DMS153 treated with DMSO at 0.1 percent for 48 hours (cell line): ENCODE data around the gene CIT.
"Not testable (repeated sequence)": the region's sequence is repeated elsewhere in the genome, so short reads cannot be mapped to it uniquely, and the experiment has no call there.

ENCODE experiments used
- DNase-seq: peaks from one replicate; lab custom pipeline; 2025; ENCODE audit not compliant: unreplicated experiment; lab: John Stamatoyannopoulos, UW

Gene CIT

DNA sequence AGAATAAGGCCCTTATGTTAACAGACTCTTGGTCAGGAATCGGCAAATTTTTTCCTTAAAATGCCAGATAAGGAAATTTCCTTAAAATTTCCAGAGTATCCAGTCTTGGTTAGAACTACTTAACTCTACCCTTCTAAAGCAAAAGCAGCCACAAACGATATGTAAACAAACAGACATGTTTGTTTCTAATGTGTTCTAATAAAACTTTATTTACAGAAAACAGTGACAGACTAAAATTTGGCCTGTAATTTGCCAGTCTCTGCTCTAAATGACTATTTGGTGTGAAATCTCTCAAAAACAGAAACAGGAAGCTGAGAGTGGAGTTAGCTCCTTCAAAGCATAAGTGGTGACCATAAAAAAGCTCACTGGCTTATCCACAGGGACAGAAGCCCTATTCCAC, 131.0 kb downstream of the CIT start:
- DNase-seq = no peak

DNA sequence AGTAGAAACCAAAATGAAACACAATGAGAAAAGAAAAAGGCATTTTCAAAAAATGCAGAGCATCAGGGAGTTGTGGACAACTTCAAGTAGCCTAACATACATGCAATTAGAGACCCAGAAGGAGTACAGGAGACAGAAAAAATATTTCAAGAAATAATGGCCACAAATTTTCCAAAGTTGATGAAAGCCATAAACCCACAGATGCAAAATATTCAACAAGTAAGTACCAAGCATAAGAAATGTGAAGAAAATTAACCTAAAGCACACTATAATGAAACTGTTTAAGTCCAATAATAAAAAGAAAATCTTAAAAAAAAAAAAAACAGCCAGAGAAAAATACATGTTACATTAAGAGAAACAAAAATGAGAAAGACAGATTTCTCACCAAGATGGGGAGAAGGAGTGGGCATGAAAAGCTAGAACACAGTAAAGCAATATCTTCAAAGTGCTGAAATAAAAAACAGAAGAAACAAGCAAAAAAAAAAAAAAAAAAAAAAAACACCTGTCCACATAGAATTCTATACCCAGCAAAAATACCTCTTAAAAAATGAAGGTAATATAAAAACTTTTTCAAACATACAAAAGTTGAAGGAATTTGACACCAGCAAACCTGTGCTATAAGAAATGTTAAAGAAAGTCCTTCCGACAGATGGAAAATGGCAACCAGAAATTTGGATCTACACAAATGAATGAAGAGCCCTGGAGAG, 132.1 kb downstream of the CIT start:
- no peak for DNase-seq

- DNase-seq = no peak
These were observed 134.4 kb downstream of the CIT start for GRCh38 chr12:119742700-119743099.

GRCh38 chr12:119740830-119741229, 136.3 kb downstream of the CIT start:
- no peak for DNase-seq

DNA sequence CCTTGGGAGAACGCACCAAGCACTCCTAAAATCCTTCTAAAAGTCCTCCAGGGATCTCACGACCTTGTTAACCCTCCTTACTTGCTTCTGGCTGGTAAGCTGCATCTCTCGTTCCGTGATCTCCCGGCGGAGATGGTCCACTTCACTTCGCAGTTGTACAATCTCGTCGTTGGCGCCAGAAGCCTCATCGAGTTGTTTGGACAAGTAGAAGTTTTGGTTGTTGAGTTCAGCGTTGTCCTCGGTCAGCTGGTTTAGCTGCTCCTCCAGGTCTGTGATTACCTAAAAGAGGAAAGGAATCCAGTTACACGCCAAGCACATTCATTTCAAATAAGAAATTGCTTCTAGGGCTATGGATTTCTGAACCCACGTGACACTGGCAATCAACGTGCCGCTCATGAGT, 142.0 kb downstream of the CIT start:
- no peak for DNase-seq

DNA sequence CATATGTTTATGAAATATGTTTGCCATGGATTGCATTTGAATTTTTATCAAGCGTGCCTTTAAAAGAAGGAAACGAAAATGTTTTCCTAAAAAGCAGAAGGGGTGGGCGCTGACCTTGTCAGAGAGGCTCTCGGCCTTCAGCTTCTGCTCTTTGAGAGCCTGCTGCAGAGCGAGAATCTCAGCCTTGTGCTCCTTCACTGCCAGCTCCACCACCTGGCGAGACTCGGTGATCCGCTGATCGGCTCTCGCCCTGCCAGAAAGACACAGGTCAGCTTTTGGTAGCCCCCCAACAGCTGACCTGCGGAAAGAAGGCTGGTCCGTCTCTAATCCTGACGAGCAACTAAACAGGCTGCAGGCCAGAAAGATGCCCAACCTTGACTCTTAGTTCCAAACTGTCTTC, 146.7 kb downstream of the CIT start:
- DNase-seq = no peak

- DNase-seq = no peak
These were observed 147.2 kb downstream of the CIT start for GRCh38 chr12:119729871-119730270.

DNA sequence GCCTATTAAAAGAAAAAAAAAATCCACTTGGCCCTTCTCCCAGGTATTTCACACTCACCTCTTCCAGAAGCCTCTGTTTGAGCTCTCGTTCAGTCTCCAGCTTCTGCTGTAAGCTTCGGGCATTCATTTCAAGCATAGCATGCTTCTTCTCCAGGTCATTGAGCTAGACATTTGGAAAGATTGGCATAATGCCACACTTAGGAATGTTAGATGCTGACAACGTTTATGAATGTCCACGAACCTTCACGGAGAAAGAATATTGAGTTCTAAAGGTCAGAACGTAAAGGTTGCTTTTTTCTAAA, 148.7 kb downstream of the CIT start:
- no peak for DNase-seq

- no peak for DNase-seq
These were observed 149.3 kb downstream of the CIT start for GRCh38 chr12:119727600-119728443.

- no peak for DNase-seq
These were observed 151.6 kb downstream of the CIT start for GRCh38 chr12:119725523-119725922.

- no peak for DNase-seq
These were observed 155.8 kb downstream of the CIT start for GRCh38 chr12:119721306-119721705.

DNA sequence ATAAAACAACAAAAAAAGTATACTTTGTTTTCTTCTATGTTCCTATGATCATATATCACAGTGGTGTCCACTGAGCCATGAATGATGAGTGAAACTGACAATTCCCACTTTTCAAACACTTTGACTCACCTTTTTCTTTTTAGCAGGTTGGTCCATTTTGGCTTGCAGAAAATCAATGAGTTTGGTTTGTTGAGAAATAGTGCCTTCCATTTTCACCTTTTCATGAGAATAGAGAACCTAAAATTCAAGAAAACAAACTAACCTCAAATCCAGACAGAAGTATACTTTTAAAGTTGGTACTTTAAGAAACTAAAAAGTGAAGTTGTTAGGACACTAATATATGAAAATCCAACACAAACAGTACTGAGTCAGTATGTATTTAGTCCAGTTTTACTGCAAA, 156.8 kb downstream of the CIT start:
- DNase-seq = no peak

DNA sequence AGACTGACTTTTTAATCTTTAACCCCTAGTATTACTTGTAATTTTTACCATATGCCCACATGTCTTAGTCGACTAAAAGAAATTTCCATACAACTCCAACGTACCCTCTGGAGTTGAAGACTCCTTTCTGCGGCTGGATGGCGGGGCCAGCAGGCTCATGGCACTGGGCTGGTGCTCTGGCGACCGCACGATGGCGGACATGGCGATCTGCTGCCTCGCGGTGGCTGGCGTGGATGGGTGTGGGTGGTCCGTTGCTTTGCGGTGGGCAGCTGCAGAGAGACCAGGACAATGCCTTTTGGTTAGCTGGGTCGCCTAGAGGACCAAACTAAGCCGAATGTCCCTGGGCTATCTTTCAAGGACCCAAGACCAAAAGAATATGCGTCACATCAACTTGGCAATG, 159.0 kb downstream of the CIT start:
- DNase-seq = no peak

GRCh38 chr12:119715268-119715620, 161.9 kb downstream of the CIT start:
- no peak for DNase-seq

GRCh38 chr12:119714614-119715267, 162.4 kb downstream of the CIT start:
- DNase-seq = no peak

DNA sequence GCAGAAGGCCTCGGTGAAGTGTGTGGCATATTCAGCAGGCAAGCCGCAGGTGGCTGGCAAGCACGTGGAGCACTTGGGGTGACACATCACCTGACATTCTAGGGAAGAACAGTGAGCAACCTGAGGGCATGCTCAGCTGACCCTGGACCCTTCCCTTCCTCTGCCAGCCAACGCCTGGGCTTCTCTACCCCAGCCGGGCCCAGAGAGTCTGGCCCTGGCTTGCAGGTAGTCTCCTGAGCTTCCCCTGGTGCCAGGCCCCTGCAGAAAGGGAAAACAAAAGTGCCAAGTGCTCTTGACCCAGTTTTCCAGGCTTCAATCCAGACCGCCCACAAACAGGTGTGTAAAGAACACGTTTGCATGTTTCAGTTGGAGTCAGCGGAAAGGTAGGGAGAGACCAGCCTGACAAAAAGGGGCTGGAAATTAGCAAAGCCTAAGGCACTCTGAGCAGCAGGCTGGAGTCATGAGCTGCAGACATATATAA, 163.5 kb downstream of the CIT start:
- DNase-seq = peak; percentile 52

- DNase-seq = no peak
These were observed 164.4 kb downstream of the CIT start for GRCh38 chr12:119712721-119713120.

DNA sequence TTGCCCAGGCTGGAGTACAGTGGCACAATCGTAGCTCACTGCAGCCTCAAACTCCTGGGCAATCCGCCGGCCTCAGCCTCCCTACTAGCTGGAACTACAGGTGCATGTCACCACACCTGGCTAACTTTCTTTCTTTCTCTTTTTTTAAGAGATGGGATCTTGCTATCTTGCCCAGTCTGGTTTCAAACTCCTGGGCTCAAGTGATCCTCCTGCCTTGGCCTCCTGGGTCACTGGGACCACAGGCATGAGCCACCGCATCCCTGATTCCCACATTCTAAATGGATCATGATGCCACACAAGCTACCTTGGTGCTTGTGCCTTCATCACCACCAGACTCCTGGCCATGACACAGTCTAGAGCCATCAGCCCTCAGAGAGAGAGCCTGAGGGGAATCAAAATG, 165.4 kb downstream of the CIT start:
- no peak for DNase-seq

- peak; percentile 57 for DNase-seq
These were observed 166.1 kb downstream of the CIT start for GRCh38 chr12:119710965-119711551.

DNA sequence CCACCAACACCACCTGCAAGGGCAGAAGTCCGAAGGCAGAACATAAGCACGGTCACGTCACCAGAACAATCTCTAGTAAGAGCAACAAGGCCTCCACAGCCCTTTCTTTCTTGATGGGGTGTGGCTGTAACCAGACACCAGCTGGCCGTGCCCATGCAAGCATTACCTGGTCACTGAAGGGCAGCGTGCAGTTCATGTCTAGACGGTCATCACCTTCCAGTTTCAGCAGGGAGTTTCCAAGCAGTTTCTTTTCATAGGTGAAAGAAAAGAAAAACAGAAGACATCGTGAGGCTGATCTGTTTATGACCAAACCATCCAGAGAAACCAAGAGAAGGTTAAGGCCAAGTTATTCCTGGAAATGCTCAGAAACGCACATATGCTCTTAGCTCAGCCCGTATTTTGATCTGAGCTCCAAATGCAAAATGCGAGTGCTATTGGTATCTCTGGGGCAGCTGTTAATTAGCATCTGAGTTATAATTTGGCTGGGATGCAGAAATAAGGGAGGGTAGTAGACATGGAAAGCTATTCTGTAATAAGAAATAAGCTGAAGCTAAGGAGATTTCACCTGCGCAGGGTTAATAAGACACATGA, 166.7 kb downstream of the CIT start:
- peak; percentile 35 for DNase-seq

- not testable (repeated sequence) for DNase-seq
These were observed 170.7 kb downstream of the CIT start for GRCh38 chr12:119706427-119706826.
